ENCODE data around the gene ADCYAP1R1.

The ADCYAP1R1 gene

DNA sequence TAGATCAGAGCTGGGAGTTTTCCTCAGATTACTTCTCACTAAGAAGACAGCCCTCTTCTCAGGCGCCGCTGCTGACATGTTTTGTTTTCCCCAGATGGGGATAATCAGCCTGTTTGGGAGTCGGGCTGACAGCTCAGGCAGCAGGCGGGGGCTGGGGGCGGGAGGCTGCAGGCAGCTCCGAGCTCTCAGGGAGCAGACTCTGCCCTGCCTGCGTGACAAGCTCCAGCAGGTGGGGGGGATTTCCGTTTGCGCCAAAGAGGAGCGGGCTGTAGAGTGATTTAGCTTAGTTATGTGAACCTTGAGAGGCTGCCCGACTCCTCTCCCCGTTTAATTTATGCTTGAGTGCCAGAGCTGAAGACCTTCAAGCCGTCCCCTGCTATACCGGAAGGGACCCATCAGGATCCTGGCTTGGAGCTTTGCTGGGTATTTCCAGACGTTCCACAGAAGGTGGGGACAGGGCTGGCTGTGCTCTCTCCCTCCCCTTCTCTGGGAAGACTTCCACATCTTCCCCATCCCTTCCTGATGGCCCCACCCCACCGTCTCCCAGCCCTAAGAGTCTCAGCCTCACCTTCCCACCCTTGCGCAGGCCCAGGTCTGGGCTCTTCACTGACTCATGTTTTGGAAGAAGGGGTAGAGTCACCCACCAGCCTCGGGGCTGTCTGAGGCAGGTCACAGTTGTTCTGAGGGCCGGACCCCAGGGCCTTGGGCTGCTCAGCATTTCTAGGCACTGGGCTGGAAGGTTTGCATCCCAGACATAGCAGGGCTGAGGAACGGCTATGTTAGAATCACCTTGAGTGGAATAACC, 24.7 kb upstream of the ADCYAP1R1 start:
- FAIRE-seq (no peak), DNase-seq (ENCODE audit: insufficient read length, low spot score) (no peak)
- TF ChIP-seq POLR2A (IDR thresholded peaks at IDR 0.05; ENCODE audit: low read depth, low read length) = no peak

DNA sequence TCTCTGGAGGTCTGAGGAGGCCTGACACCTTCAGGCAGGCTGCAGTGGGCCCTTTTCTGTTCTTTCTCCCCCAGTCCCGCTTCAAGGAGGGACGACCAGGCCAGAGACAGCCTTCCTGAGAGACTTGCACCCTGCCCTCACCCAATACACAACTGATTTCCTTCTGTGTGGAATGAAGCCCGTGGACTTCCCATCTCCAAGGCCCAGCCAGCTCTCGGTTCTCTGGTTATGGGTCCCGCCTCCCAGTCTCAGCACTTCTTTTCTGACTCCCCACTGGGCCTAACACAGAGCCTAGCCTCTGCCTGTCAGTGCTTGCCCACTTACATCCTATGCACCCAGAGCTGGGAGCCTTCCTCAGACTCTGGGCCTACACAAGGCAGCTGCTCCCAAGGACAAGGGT, 24.1 kb upstream of the ADCYAP1R1 start:
- no peak for FAIRE-seq
- TF ChIP-seq POLR2A (IDR thresholded peaks at IDR 0.05; ENCODE audit: low read depth, low read length) = no peak
- no peak for DNase-seq (ENCODE audit: insufficient read length, low spot score)

DNA sequence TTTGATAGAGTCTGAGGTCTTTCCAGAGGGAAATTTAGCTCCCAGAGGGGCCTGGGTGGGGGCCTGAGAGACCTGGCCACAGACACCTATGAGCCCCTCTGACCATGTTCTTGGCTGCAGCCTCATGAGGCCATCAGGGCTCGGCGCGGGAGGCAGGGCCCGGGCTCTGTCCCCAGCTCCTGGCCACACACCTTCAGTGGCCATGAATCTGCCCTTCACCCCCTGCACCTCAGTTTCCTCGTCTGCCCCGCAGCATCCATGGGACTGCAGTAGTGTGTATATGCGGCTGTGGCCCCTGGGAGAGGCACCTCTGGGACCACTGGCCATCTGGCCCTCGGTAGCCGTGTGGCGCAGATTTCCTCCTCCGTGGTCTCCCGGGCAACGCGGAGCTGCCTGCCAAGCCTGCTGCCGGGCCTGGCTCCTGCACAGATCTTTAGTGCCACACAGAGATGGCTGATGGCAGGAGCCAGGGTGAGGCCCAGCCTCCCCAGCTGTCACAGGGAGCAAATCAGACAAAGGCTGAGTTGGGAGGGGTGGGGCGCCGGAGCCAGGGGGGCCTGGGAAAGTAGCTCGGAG, 23.6 kb upstream of the ADCYAP1R1 start:
- FAIRE-seq (no peak), DNase-seq (ENCODE audit: insufficient read length, low spot score) (no peak)
- TF ChIP-seq POLR2A (IDR thresholded peaks at IDR 0.05; ENCODE audit: low read depth, low read length) = no peak

DNA sequence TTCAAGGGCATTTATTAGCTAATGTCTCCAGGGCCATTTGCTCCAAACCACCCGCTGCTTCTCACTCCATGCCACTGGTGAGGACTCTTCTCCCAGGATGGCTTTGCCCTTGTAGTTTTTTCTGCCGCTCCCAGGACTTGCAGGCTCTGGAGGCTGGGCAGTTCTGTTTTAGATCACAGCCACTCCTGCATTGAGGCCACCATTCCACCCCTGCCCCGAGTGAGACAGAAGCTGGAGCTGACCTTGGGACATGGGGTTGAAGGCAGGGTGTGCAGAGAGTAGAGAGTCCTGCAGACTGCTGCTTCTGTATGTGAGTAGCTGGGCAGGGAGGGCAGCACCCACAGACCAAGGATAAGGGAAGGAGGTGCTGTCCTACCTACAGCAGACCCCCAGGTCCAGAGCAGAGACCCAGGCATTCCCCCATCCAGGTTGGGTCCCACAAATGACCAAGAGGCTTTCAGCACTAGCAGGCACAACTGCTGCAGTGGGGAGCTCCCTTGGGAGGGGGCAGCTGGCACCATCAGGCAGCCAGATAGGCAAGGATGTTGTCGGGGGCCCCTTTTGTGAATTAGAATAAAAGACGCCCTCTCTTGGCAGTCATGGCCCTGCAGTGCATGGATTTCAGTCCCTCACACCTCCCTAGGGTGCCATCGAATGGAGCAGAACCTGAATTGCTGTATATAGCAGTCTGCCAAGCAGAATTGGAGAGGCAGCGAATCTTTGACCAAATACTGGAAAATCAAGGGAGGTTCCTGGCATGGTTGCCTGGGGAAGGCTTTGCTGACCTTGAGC, 22.7 kb upstream of the ADCYAP1R1 start:
- no peak for DNase-seq (ENCODE audit: insufficient read length, low spot score)

DNA sequence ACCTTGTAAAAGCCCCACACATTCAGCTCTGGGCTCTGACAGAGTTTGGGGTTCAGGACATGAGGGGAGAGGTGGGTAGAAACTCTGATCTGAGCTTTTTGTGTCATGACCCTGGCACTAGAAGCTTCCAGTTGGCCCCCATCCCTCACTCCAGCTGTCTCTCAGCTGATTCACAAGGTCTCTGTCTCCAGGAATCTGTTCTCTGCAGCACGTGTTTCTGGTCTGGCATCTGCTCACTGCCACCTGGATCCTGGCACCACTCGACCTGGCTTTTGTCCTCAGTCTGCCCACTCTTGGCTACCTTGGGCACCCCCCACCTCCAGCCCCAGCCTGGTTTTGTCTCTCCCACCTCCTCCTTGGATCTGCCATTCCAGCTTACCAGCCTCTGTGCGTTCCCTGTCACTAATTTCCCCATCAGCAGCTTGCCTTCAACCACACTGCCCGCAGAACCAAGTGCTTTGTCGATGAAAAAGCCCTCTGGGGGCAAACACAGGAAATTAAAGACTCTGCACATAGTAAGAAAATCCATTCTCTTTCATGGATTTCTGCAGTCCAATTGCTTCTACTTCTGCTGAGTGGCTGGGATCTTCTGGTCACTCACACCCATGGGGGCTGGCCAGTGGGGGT, 18.3 kb upstream of the ADCYAP1R1 start:
- DNase-seq (ENCODE audit: insufficient read length, low spot score) (no peak), FAIRE-seq (no peak)
- no peak for TF ChIP-seq POLR2A (IDR thresholded peaks at IDR 0.05; ENCODE audit: low read depth, low read length)

More for the DNA sequence above, 22.7 kb upstream of the ADCYAP1R1 start:
- no peak for TF ChIP-seq POLR2A (IDR thresholded peaks at IDR 0.05; ENCODE audit: low read depth, low read length)
- FAIRE-seq = no peak

DNA sequence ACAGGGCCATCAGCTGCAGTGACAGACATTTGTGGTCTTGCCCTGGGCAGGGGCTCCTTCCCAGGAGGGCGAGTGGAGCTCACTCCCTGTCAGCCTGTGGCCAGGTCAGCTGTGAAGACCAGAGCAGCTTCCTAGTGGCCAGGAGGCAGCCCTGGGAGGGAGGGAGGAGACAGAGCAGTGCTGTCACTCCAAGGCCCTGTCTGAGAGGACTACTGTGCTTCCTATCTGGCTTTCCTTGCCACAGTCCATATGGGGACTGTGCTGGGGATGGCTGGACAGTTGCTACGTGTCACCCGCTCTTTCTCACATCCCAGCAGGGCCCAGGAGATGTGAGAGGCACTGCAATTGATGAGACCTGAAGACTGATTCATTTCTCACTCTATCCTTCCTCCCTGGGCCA, 15.2 kb upstream of the ADCYAP1R1 start:
- DNase-seq (ENCODE audit: insufficient read length, low spot score) (no peak), FAIRE-seq (no peak)

DNA sequence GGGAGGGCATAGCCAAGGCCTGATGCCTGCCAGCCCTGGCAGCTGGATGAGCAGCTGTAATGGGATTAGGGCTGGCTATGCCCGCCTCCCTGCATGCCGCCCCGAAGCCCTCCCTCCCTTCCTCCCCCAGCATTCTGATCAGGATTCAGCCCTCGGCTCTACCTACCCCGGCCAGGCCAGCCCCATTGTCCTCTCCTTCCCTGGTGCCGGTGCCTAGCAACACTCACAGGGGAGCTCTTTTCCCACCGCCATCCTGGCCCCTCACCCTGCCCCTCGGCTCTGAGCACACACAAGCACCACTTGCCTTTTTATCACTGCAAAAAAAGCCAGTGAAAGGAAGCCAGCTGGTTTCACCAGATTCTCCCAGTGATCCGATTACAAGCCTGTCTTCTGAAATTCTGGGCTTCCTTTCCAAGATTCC, 9.0 kb upstream of the ADCYAP1R1 start:
- no peak for TF ChIP-seq POLR2A (IDR thresholded peaks at IDR 0.05; ENCODE audit: low read depth, low read length)
- no peak for DNase-seq (ENCODE audit: insufficient read length, low spot score)
- FAIRE-seq = no peak

More for the DNA sequence above, 15.2 kb upstream of the ADCYAP1R1 start:
- TF ChIP-seq POLR2A (IDR thresholded peaks at IDR 0.05; ENCODE audit: low read depth, low read length) = no peak

DNA sequence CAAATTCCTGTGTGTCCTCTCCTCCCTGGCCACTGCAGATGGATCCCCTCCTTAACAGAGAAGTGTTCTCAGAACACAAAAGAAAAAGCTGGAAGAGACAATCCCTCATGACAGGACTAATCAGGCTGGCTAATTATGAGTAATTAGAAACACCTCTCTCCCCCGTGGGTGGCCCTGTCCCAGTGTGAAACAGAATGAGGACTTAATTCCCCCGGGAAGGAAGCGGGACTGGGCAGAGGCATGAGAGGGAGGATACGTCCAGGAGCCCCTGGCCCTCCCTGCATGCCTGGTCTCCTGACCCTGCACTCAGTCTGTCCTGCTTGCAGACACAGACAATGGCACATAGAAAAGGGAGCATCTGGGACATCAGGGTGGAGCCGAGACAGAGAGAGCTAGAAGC, 7.6 kb upstream of the ADCYAP1R1 start:
- DNase-seq (ENCODE audit: insufficient read length, low spot score) = no peak
- no peak for FAIRE-seq
- TF ChIP-seq POLR2A (IDR thresholded peaks at IDR 0.05; ENCODE audit: low read depth, low read length) = no peak

DNA sequence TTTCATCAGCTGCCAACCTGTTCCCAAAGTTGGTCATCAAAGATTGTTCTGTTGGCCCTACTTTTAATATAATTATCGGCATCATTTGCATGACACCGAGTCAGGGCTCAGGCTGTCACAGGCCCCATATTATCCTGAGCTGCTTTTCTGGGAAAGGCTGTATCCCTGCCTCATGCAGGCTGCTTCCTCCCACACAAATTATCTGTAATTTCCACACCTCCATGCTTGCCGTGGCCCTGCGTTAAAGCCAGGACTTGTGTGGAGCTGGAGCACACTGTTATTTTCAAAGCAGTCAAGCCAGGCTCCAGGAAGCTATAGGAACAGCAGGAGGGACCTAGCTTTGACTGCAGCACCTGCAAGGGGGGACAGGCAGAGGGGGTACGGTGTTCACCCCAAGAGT, 5.4 kb upstream of the ADCYAP1R1 start:
- no peak for FAIRE-seq
- no peak for TF ChIP-seq POLR2A (IDR thresholded peaks at IDR 0.05; ENCODE audit: low read depth, low read length)
- no peak for DNase-seq (ENCODE audit: insufficient read length, low spot score)

DNA sequence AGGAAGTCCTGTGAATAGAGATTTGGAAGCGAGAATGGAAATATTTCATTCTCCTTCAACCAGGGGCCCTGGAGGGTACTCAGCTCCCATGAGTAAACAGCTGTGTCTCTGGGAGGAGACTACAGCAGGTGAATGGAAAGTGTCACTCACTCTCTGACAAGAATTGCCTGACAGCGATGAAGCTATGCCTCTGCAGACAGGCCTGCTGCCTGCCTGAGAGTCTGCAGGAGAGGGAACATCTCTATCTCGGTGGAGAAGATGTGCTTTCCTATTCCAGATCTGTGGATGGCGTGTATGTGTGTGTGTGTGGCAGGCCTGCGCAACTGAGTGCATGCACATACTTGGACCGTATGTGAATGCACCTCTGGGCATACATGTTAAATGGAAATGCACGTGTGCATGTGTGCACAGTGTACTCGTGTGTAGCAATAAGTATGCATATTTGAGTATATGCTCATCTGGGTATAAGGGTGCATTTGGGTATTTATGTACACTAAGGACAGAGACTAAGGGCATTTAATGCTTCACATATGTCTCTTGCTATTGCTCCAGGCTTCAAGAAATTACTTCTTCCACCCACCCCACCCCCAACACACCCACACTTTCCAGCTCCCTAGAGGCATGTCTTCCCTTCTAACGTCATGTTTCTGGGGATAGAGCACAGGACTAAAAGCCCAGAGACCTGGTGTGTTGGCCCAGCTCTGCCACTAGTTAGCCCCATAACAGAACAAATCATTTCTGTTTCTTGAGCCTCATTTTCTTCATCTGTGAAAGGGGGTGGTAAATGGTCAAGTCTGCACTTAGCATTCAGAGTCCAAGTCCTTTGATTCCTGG, 4.6 kb upstream of the ADCYAP1R1 start:
- FAIRE-seq (no peak), DNase-seq (ENCODE audit: insufficient read length, low spot score) (no peak)
- TF ChIP-seq POLR2A (IDR thresholded peaks at IDR 0.05; ENCODE audit: low read depth, low read length) = no peak

DNA sequence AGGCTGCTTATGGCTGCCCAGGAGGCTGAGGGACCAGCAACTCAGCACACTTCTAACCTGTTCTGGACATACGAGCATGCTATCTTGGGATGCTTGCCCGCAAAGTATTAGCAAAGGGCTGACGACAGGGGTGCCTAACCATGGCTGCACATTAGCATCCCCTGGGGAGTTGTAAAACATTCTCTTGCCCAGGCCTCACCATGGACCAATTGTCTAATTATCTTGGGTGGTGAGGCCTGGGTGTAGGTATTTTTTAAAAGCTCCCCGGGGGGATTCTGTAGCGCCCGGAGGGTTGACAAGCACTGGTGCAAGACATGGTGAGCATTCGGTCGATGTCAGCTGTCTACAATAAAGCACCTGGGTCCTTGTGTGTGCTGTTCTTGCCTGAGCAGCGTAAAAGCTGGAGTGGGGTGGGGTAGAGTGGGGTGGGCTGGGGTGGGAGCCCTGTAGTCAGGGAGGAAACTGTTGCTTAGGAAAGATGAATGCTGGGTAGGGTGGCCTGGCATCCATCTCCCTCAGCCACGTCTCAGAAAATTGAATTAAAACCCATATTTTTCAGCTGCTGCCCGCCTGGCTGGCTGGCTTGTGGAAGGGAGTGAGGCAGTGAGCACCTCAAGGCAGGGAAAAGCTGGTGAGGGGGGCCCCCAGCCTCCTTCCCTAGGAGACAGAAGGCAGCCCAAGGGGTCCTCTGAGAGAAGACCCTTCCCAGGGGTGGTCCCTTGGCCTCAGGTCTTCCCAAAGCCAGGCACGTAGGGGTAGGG, 2.9 kb upstream of the ADCYAP1R1 start:
- DNase-seq (ENCODE audit: insufficient read length, low spot score) = no peak
- no peak for TF ChIP-seq POLR2A (IDR thresholded peaks at IDR 0.05; ENCODE audit: low read depth, low read length)
- no peak for FAIRE-seq

DNA sequence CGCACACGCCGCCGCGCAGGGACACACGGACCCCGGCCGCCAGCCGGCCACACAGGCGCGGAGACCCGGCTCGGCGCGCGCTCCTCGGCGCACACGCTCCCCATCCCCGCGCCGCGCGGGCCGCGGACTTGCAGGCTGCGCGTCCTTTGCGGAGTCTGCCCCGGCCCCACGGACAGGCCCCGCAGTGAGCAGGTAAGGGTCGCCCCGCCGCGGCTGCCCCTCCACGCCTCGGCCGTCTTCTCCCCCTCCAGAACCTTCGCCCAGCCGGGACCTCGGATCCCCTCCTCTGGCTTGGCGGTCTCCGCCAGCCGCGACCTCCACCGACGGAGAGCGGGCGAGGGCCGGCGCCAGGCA, 356 bp downstream of the ADCYAP1R1 start:
- no peak for DNase-seq (ENCODE audit: insufficient read length, low spot score)

More for the DNA sequence above, 356 bp downstream of the ADCYAP1R1 start:
- 0 out of 2 replicates have a peak, but pooled peaks have one; percentile 4 for TF ChIP-seq POLR2A (IDR thresholded peaks at IDR 0.05; ENCODE audit: low read depth, low read length)
- FAIRE-seq = no peak
